Measurements from ENCODE around the gene SETBP1.

SETBP1 gene

DNA sequence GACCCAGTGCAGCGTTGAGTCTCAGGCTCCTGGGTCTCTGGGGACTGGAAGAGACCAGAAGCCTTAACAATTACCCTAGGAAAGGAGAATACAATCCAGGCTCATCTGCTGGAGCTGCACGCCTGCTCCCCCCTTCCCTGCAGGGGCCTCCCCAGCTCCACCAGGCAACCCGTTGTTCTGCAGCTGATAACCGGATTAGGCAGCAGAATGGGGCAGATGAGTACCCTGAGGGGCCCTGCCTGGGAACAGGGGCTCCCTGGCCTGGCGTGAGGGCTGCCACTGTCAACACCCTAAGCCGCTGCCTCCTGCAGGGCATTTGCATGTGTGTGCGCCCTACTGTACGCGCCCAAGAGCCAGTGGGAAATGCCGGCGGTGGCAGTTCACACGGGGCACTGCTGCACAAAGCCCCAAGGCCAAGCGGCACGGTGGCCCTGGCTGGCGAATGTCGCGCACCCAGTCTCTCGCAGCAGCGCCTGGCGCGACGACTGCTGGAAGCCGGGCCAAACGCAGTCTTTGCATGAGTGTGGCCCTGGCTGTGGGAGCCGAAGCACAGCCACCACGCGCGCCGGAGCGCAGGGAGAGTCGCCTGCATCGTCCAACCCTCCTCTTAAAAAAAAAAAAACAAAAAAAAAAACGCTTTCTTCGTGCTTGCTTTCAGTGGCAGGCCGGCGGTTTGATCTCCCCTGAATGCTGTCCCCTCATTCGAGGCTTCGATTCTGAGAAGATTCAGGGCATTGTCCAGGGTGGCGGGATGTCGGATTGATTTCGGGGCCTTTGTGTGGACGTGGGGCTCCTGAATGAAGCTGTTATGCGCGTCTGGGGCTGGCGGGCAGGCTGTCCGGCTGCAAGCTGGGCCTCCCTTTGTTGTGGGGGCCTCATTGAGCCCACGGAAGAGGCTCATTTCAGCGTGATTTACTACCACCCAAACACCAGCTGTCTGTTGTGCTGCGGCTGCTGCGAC, 63.8 kb downstream of the SETBP1 start:
- ATAC-seq (replicated peaks) (no peak), DNase-seq (no peak)
- Mint-ChIP-seq H3K36me3 (ENCODE audit: insufficient read depth) (no peaks in the 10 kb centered on the region), H3K27ac (no peak overlapping the region), H3K4me1 (ENCODE audit: low read depth in 2 of 2) (peaks cover 5 to 12% of the 10 kb centered on the region in 2 donors), H3K4me3 (no peak overlapping the region), H3K27me3 (no peaks in the 10 kb centered on the region), H3K9me3 (no peaks in the 10 kb centered on the region)

DNA sequence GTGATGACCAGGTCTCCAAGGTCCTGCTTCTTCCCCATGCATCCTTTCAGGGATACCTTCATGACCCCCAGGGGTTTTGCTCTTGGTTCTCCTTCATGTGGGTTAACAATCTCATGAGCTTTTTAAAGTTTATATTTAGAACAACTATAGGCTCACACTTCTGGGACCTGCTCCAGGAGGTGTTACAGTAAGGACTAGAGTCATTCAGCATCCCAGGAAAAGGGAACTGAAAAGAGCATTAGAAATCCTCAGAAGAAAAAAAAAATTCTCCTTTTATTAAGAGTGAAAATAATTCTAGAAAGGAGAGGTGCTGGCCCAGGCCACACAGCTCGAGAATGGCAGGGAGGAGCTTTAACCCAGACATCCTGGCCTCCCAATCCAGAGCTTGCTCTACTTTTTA, 66.5 kb downstream of the SETBP1 start:
- no peaks in the 10 kb centered on the region for H3K27me3 Mint-ChIP-seq
- no peaks in the 10 kb centered on the region for H3K36me3 Mint-ChIP-seq (ENCODE audit: insufficient read depth)
- H3K4me3 Mint-ChIP-seq = no peak overlapping the region
- no peak overlapping the region for H3K27ac Mint-ChIP-seq
- ATAC-seq (replicated peaks) (no peak), DNase-seq (no peak)
- no peaks in the 10 kb centered on the region for H3K9me3 Mint-ChIP-seq
- peaks cover 11 to 25% of the 10 kb centered on the region in 2 donors for H3K4me1 Mint-ChIP-seq (ENCODE audit: low read depth in 2 of 2)

DNA sequence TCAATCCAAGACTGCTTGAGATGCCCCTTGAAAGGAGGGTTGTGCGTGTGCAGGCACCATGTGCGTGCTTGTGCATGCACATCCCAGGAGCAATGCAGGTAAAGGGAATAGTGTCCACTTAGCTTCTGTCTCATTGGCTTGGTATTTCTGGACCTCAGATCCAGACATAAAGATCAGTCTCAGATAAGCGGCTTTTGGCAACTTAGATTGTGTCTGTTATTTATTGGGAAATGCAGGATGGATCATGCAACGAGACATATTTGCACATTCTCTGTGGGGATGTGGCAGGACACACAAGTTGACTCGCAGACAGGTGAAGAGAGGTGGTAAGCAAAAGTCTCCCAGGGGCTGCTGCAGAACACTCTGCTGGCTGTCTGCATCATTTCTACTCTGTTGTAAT, 67.9 kb downstream of the SETBP1 start:
- Mint-ChIP-seq H3K27me3 (no peaks in the 10 kb centered on the region), H3K27ac (no peak overlapping the region), H3K4me1 (ENCODE audit: low read depth in 2 of 2) (peaks cover 9 to 20% of the 10 kb centered on the region in 2 donors), H3K9me3 (no peaks in the 10 kb centered on the region), H3K4me3 (no peak overlapping the region), H3K36me3 (ENCODE audit: insufficient read depth) (no peaks in the 10 kb centered on the region)
- no peak for ATAC-seq (replicated peaks)
- no peak for DNase-seq

DNA sequence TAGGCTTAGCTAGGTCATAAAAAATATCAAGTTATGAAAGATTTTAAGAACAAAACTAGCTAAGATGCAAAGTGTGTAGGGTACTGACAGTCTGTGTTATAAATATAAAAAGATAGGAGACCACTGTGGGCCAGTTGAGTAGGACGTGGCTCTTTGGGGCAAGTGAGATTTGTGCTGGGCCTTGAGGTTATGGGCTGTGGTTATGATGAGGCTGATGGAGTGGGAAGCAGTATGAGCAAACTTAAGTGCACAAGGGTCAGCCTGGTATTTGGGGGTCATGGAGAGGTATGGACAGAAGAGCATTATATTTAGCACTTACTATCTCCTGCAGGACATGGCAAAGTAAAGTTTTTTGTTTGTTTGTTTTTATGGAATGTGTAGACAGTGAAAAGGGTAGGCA, 70.1 kb downstream of the SETBP1 start:
- Mint-ChIP-seq H3K4me3 (no peak overlapping the region), H3K9me3 (no peaks in the 10 kb centered on the region), H3K27me3 (no peaks in the 10 kb centered on the region), H3K36me3 (ENCODE audit: insufficient read depth) (no peaks in the 10 kb centered on the region), H3K27ac (peak overlapping the region in 1 of 2 donors; percentile 5), H3K4me1 (ENCODE audit: low read depth in 2 of 2) (peaks cover 9 to 20% of the 10 kb centered on the region in 2 donors)
- ATAC-seq (replicated peaks) = no peak
- DNase-seq = no peak

DNA sequence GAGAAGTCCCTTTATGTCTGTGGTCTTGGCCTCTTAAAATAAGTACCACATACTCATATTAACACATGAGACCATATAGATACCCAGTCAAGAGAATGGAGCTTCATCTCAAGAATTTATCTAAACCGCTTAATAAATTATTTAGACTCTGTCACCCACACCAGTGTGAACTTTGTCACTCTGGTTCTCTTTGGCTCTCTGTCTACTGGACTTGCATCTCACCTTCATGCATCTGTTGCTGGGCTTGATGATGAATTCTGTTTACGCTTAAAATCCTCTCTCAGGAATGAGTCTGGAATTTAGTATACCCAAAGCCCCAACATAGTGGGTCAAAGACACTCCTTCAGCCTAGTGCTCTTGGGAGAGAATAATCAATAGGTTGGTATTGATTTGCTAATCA, 73.9 kb downstream of the SETBP1 start:
- DNase-seq (no peak), ATAC-seq (replicated peaks) (no peak)
- Mint-ChIP-seq H3K27me3 (no peaks in the 10 kb centered on the region), H3K4me1 (ENCODE audit: low read depth in 2 of 2) (peaks cover 15 to 24% of the 10 kb centered on the region in 2 donors), H3K9me3 (no peaks in the 10 kb centered on the region), H3K36me3 (ENCODE audit: insufficient read depth) (no peaks in the 10 kb centered on the region), H3K4me3 (no peak overlapping the region), H3K27ac (no peak overlapping the region)

DNA sequence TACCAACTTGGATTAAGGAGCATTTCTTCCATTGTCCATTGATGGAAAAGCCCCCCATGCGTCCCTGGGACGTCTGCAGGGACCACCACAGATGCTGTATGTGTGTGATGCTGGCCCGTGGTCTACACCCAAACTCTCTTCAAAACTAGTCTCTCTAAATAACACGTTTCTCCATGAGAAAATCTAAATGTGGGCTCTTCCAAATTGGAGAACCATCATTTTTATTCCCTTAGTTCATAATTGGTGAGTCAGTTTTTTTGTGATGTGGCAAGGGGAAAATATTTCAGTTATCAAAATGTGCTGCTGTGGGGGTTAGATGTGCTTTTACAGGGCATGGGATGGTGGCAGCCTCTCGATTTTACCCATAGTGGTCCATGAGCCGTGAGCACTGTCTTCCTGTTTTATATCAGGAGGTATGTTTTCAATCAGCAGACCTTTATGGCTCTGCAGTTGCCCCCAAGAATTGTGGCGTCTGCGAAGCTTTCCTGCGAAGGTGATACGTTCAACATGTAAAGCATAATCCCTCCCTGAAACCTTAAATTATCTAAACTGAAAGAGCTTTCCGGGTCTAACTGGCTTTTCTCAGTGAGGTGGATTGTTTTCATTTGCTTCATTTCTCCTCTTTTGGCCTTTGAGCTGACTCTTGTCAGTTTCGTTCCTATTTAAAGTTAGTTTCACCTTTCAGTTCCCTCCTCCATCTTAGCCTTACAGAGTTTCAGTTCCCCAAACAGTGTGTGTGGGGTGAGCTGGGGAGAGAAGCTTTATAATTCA, 78.4 kb downstream of the SETBP1 start:
- H3K27ac Mint-ChIP-seq = peak overlapping the region; percentile 92 to 97
- peak overlapping the region; percentile 66 to 74 for H3K4me3 Mint-ChIP-seq
- DNase-seq = peak; percentile 1 to 11 (median 3)
- peak; percentile 77 for ATAC-seq (replicated peaks)
- no peaks in the 10 kb centered on the region for H3K27me3 Mint-ChIP-seq
- peaks cover 0 to 2% of the 10 kb centered on the region in 2 donors for H3K9me3 Mint-ChIP-seq
- H3K4me1 Mint-ChIP-seq (ENCODE audit: low read depth in 2 of 2) = peaks cover 17 to 22% of the 10 kb centered on the region in 2 donors
- H3K36me3 Mint-ChIP-seq (ENCODE audit: insufficient read depth) = no peaks in the 10 kb centered on the region

DNA sequence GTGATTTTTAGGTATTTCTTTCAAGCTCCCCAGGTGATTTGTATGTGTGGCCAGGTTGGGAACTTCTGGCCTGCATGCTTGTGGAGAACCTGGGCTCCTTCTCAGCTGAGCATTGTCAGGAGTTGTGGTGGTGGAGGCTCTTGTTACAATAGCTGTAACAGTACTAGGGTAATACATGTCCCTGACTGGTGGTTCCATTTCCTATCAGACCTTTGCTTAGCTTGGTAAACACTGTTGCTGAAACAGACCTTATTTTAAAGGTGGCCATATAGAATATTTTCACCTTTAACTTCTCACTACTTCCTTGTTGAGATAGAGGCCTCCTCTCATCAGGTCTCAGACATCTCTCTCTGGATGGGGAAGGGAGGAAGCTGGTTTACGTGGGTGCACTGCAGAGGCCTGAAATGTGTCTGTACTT, 79.2 kb downstream of the SETBP1 start:
- Mint-ChIP-seq H3K27me3 (no peaks in the 10 kb centered on the region), H3K4me1 (ENCODE audit: low read depth in 2 of 2) (peaks cover 19 to 22% of the 10 kb centered on the region in 2 donors), H3K36me3 (ENCODE audit: insufficient read depth) (no peaks in the 10 kb centered on the region), H3K9me3 (peaks cover 0 to 2% of the 10 kb centered on the region in 2 donors), H3K27ac (peak overlapping the region; percentile 92 to 97), H3K4me3 (peak overlapping the region; percentile 66 to 74)
- DNase-seq (no peak), ATAC-seq (replicated peaks) (peak; percentile 49)

DNA sequence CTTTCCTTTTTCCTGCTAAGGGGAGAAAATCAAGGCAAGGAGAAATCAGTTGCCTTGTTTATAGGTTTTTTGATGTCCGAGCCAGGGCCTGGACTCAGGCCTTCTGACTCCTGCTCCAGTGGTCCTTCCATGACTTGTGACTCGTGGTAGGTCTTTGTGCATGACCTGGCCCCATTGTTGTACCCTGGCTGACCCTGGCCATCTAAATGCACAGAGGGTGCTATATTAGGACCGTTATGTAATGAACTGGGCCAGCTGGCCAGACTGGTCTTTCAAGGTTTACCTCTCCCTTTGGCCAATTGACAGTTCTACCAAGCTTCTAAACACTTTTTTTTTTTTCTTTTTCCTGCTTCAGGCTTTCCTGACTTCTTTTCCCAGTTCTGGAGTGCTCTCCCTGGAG, 81.1 kb downstream of the SETBP1 start:
- ATAC-seq (replicated peaks) = no peak
- Mint-ChIP-seq H3K36me3 (ENCODE audit: insufficient read depth) (no peaks in the 10 kb centered on the region), H3K27me3 (no peaks in the 10 kb centered on the region), H3K27ac (peak overlapping the region in 1 of 2 donors; percentile 53), H3K4me3 (no peak overlapping the region), H3K4me1 (ENCODE audit: low read depth in 2 of 2) (peaks cover 19 to 28% of the 10 kb centered on the region in 2 donors), H3K9me3 (peaks cover 0 to 2% of the 10 kb centered on the region in 2 donors)
- DNase-seq = no peak

DNA sequence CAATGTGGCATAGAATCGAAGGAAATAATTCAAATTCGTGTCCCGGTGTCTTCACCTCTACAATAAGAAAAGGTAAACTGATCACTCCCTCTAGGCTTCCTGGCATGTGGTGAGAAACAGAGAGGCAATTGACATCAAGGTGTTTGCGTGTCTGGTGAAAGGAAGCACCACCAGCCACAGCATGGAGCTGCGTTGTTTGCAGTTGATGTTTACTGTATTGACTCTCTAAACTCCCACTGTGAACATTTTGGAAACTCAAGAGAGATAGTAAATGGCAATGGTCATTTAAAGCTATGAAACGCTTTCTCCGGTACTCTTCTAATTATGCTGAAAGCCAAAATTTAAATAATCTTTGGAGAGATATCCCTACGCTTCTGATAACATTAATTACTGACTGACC, 82.6 kb downstream of the SETBP1 start:
- no peak overlapping the region for H3K4me3 Mint-ChIP-seq
- H3K36me3 Mint-ChIP-seq (ENCODE audit: insufficient read depth) = no peaks in the 10 kb centered on the region
- DNase-seq (no peak), ATAC-seq (replicated peaks) (no peak)
- H3K4me1 Mint-ChIP-seq (ENCODE audit: low read depth in 2 of 2) = peaks cover 19 to 32% of the 10 kb centered on the region in 2 donors
- H3K27ac Mint-ChIP-seq = no peak overlapping the region
- no peaks in the 10 kb centered on the region for H3K27me3 Mint-ChIP-seq
- peaks cover 0 to 2% of the 10 kb centered on the region in 2 donors for H3K9me3 Mint-ChIP-seq

DNA sequence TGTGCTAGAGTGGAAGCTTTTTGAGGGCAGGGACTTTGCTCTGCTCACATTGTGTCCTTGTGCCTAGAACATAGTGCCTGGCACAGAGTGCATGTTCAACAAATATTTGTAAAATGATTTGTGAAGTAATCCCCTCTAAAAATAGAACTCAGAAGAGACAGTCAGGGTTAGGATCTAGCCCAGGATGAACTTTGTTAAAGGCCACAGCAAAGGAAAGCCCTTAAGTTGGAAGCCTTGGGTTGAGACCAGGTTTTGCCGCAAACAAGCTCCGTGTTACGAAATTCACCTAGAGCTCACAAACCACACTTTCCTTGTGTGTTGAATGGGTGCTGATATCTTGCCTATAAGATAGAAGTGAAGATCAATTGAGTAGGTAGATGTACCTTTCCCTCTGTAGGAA, 84.2 kb downstream of the SETBP1 start:
- no peaks in the 10 kb centered on the region for H3K27me3 Mint-ChIP-seq
- H3K4me1 Mint-ChIP-seq (ENCODE audit: low read depth in 2 of 2) = peaks cover 8 to 19% of the 10 kb centered on the region in 2 donors
- H3K27ac Mint-ChIP-seq = no peak overlapping the region
- DNase-seq = no peak
- ATAC-seq (replicated peaks) = no peak
- H3K4me3 Mint-ChIP-seq = no peak overlapping the region
- H3K9me3 Mint-ChIP-seq = peaks cover 0 to 2% of the 10 kb centered on the region in 2 donors
- no peaks in the 10 kb centered on the region for H3K36me3 Mint-ChIP-seq (ENCODE audit: insufficient read depth)

DNA sequence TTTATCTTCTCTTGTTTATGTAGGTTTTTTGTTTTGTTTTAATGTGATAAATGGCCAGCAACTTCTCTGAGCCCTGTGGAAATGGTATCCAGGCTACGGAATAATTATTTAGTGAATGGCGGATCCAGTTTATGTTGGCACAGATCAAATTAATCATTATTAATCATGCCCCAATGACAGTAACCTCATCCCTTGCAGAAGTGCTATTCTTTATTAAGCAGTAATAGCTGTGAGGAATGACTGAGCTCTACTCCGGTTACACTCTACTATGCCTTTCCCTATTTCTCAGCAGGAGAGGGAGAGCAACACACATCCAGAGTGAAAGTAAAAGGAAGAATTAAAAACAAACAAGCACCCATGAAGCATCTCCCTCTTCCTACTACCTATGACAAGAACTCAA, 84.8 kb downstream of the SETBP1 start:
- H3K27ac Mint-ChIP-seq = no peak overlapping the region
- peaks cover 0 to 2% of the 10 kb centered on the region in 2 donors for H3K9me3 Mint-ChIP-seq
- H3K36me3 Mint-ChIP-seq (ENCODE audit: insufficient read depth) = no peaks in the 10 kb centered on the region
- H3K27me3 Mint-ChIP-seq = no peaks in the 10 kb centered on the region
- H3K4me3 Mint-ChIP-seq = no peak overlapping the region
- ATAC-seq (replicated peaks) (no peak), DNase-seq (no peak)
- H3K4me1 Mint-ChIP-seq (ENCODE audit: low read depth in 2 of 2) = peaks cover 4 to 13% of the 10 kb centered on the region in 2 donors

DNA sequence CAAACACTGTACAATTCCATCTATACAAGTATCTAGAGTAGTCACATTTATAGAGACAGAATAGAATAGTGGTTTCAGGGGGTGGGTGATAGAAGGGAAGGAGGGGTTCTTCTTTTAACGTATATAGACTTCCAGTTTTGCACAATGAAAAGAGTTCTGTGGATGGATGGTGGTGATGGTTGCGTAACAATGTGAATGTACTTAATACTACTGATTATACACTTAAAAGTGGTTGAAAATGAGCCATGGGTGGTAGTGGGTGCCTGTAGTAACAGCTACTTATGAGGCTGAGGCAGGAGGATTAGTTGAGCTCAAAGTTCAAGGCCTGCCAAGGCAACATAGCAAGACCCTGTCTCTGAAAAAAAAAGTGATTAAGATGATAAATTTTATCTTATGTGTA, 85.8 kb downstream of the SETBP1 start:
- ATAC-seq (replicated peaks) (no peak), DNase-seq (no peak)
- Mint-ChIP-seq H3K27ac (no peak overlapping the region), H3K9me3 (peaks cover 0 to 2% of the 10 kb centered on the region in 2 donors), H3K4me1 (ENCODE audit: low read depth in 2 of 2) (peaks cover 4 to 12% of the 10 kb centered on the region in 2 donors), H3K36me3 (ENCODE audit: insufficient read depth) (no peaks in the 10 kb centered on the region), H3K27me3 (no peaks in the 10 kb centered on the region), H3K4me3 (no peak overlapping the region)

DNA sequence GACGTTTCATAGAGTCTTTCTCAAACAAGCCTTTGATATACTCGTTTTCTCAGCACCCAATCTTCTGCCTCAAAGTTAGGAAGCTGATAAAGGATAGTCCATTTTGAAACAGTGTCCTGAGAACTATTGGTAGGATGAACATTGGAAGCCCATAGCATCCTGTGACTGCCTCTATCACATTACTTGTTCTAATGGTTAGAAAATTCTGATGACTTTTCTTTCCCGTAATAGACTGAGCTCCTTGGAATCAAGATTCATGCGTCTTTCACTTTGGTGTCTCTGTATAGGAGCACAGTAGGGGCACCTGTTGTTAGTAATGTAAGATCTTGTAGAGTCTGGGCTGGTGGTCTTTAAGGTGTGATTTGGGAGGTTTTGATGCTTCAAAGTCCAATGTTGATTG, 87.1 kb downstream of the SETBP1 start:
- ATAC-seq (replicated peaks) = no peak
- Mint-ChIP-seq H3K4me3 (no peak overlapping the region), H3K27me3 (no peaks in the 10 kb centered on the region), H3K27ac (no peak overlapping the region), H3K4me1 (ENCODE audit: low read depth in 2 of 2) (peaks cover 4 to 12% of the 10 kb centered on the region in 2 donors), H3K36me3 (ENCODE audit: insufficient read depth) (no peaks in the 10 kb centered on the region), H3K9me3 (no peaks in the 10 kb centered on the region)
- DNase-seq = no peak
